Measurements from ENCODE around the gene ANKLE1.

ANKLE1 gene

GRCh38 chr19:17312189-17313113 is 30.8 kb downstream of the ANKLE1 start:
- no peak for DNase-seq (ENCODE audit: low read depth)
- H3K4me3 ChIP-seq (ENCODE audit: control insufficient read depth, low read depth, low read length): peak overlapping the region; percentile 19
- no peak for TF ChIP-seq CTCF (IDR thresholded peaks at IDR 0.05; ENCODE audit: control insufficient read depth, insufficient read depth, low read depth, low read length, missing control alignments)

GRCh38 chr19:17314007-17314593 is 32.4 kb downstream of the ANKLE1 start:
- H3K4me3 ChIP-seq (ENCODE audit: control insufficient read depth, low read depth, low read length): no peak overlapping the region
- DNase-seq (ENCODE audit: low read depth): no peak
- TF ChIP-seq CTCF (IDR thresholded peaks at IDR 0.05; ENCODE audit: control insufficient read depth, insufficient read depth, low read depth, low read length, missing control alignments): no peak

GRCh38 chr19:17318966-17319365 is 37.3 kb downstream of the ANKLE1 start:
- no peak overlapping the region for H3K4me3 ChIP-seq (ENCODE audit: control insufficient read depth, low read depth, low read length)
- no peak for DNase-seq (ENCODE audit: low read depth)
- TF ChIP-seq CTCF (IDR thresholded peaks at IDR 0.05; ENCODE audit: control insufficient read depth, insufficient read depth, low read depth, low read length, missing control alignments): no peak

- no peak for DNase-seq (ENCODE audit: low read depth)
- no peak for TF ChIP-seq CTCF (IDR thresholded peaks at IDR 0.05; ENCODE audit: control insufficient read depth, insufficient read depth, low read depth, low read length, missing control alignments)
- H3K4me3 ChIP-seq (ENCODE audit: control insufficient read depth, low read depth, low read length): no peak overlapping the region
Observed at GRCh38 chr19:17319473-17320238, 38.0 kb downstream of the ANKLE1 start.

DNA sequence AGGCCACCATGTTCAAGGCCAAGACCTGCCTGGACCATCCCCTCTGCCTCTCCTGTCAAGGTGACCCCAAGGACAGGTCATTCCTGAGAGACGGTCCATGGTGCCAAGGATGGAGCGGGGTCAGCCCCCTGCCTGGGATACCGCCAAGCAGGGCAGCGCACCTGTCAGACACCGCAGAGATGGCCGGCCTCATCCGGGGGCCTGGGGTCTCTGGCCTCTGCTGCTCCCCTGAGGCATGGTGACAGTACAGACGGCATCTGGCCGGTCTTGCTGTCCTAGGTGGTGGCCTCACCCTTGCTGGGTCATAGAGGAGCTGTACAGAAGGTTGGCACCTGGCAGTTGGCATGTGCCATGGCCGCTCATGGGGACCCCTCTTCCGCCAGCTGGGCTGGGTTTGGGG is 38.7 kb downstream of the ANKLE1 start:
- TF ChIP-seq CTCF (IDR thresholded peaks at IDR 0.05; ENCODE audit: control insufficient read depth, insufficient read depth, low read depth, low read length, missing control alignments): no peak
- H3K4me3 ChIP-seq (ENCODE audit: control insufficient read depth, low read depth, low read length): no peak overlapping the region
- no peak for DNase-seq (ENCODE audit: low read depth)

- H3K4me3 ChIP-seq (ENCODE audit: control insufficient read depth, low read depth, low read length): no peak overlapping the region
- TF ChIP-seq CTCF (IDR thresholded peaks at IDR 0.05; ENCODE audit: control insufficient read depth, insufficient read depth, low read depth, low read length, missing control alignments): no peak
- DNase-seq (ENCODE audit: low read depth): no peak
Observed at GRCh38 chr19:17321655-17322489, 40.2 kb downstream of the ANKLE1 start.
